GM21447 (cell line): ENCODE data around the gene HOXD10.

Experiments
- ATAC-seq: cut with Tn5 transposase; IDR thresholded peaks from one replicate; pipeline ENCODE4 v1.9.1; 2021; ENCODE audit not compliant: unreplicated experiment

HOXD10 gene

GRCh38 chr2:176122052-176122682, 5.6 kb downstream of the HOXD10 start:
- ATAC-seq: no peak

GRCh38 chr2:176122683-176123410, 6.3 kb downstream of the HOXD10 start, which contains the start of gene HOXD9:
Gene HOXD9 (plus strand): TSS chr2:176122719. CDS start chr2:176122769, 50 bp downstream.
- ATAC-seq: no peak

GRCh38 chr2:176123411-176124109, 7.0 kb downstream of the HOXD10 start:
- no peak for ATAC-seq

GRCh38 chr2:176124110-176124946, 7.8 kb downstream of the HOXD10 start:
- ATAC-seq: no peak

- no peak for ATAC-seq
Observed at GRCh38 chr2:176124947-176125771, 8.6 kb downstream of the HOXD10 start.

- no peak for ATAC-seq
Observed at GRCh38 chr2:176125772-176126054, 9.1 kb downstream of the HOXD10 start.

- no peak for ATAC-seq
Observed at GRCh38 chr2:176126929-176127773, 10.6 kb downstream of the HOXD10 start.

GRCh38 chr2:176127774-176128072, 11.1 kb downstream of the HOXD10 start:
- no peak for ATAC-seq

GRCh38 chr2:176128172-176128981, 11.8 kb downstream of the HOXD10 start:
- ATAC-seq: no peak

GRCh38 chr2:176128982-176129796, 12.6 kb downstream of the HOXD10 start, which contains the start of gene HOXD8:
Gene HOXD8 (plus strand): TSS chr2:176129705. CDS start chr2:176130367, 662 bp downstream.
- no peak for ATAC-seq

- no peak for ATAC-seq
Observed at GRCh38 chr2:176129813-176130146, 13.2 kb downstream of the HOXD10 start.

GRCh38 chr2:176130147-176130956, 13.8 kb downstream of the HOXD10 start:
- no peak for ATAC-seq

GRCh38 chr2:176130957-176131847, 14.6 kb downstream of the HOXD10 start:
- ATAC-seq: no peak

- no peak for ATAC-seq
Observed at GRCh38 chr2:176131848-176132158, 15.2 kb downstream of the HOXD10 start.

GRCh38 chr2:176132205-176133171, 15.9 kb downstream of the HOXD10 start:
- ATAC-seq: no peak
